Adrenal gland (tissue), 5 donors: Measurements from ENCODE around the gene SMIM44.

Experiments used
- CTCF ChIP-seq, 6 experiments: fragments of 450-650 bp in 4 of 6; fragments of 200-600 bp in 2 of 6; sonication (generic) in 1 of 6; IDR thresholded peaks; 1 replicate in 5 of 6; 2 replicates in 1 of 6; pipeline versions ENCODE4 v1.5.1 to v1.8.0; 2016 to 2021; ENCODE audit warnings: antibody characterized with exemption in 6 of 6, mild to moderate bottlenecking in 2 of 6, moderate library complexity in 1 of 6
- POLR2A ChIP-seq, 2 donors: fragments of 450-650 bp; IDR thresholded peaks; one replicate each; pipeline ENCODE4 v1.6.1; 2017; ENCODE audit warnings: antibody characterized with exemption in 2 of 2, mild to moderate bottlenecking in 2 of 2, moderate library complexity in 1 of 2
- donor health status: DM: no; HTN: no; CAD: no.

DNA sequence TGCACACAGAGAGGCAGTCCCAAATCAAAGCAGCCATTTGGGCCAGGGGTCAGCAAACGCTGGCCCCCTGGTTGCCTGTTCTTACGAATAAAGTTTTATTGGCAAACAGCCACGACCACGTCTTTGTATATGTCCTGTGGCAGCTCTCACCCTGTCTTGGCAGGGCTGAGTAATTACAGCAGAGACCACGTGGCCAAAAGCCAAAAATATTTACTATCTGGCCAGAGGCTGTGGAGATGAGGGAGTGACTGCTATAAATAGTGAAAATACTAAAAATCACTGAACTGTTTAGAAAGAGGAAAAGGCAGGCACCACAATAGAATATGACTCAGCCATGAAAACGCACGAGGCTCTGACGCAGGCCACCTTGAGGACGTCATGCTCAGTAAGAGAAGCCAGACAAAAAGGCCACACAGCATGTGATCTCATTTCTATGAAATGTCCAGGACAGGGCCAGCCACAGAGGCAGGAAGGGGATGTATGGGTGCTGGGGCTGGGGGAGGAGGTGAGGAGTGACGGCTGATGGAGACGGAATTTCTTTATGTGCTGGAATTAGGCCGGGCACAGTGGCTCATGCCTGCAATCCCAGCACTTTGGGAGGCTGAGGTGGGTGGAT is 32.3 kb downstream of the SMIM44 start:
- TF ChIP-seq CTCF (IDR thresholded peaks at IDR 0.05) (no peak), POLR2A (IDR thresholded peaks at IDR 0.05) (peak in 1 of 2 donors; percentile 61)
